NCI-H524 treated with DMSO at 0.1 percent for 48 hours (cell line): Measurements from ENCODE around the gene ARHGAP24.

Source experiments
- DNase-seq: peaks from one replicate; lab custom pipeline; 2025; lab: John Stamatoyannopoulos, UW

ARHGAP24 gene

DNA sequence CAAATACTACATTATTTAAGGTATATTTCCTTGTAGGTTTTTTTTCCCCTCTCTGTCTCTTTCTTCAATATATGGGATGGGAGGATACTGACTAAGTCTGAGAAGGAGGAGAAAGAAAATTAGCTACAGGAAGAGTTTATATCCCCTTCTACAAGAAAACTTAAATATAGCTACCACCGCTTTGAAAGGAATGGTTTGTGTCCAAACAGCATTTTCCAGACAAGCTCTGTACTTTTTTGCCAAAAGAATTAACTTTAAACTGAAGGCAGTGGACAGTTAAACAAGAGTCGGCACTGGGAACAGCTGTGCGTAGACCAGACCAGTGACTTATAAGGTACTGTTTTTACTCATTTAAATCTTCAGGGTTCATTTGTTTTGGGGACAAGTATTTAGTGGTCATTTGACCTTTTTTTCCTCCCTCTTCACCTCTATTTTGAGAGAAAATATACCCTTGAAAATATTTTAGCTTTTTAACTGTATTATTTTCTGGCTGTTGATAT is 303.7 kb downstream of the ARHGAP24 start:
- DNase-seq, result no peak

- DNase-seq, result no peak
Observed at GRCh38 chr4:85779165-85779564, 304.2 kb downstream of the ARHGAP24 start.

GRCh38 chr4:85780664-85781063 is 305.7 kb downstream of the ARHGAP24 start:
- no peak for DNase-seq

DNA sequence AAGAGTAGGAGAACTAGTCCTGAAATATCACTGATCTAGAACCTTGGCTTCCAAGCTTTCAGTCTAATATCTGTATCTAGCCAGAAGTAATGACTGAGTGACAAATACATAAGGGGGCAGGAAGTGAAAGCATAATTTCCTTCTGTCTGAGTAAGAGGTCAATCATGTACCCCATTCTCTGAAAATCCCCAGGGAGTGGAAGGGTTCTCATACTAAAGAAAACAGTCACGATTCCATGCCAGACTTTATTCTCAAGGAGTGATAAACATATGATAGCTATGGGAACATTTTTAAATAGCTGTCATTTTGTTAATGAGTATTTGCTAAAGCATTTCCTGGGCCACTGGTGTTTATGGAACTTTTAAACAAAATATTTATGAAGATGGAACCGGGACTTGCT is 308.5 kb downstream of the ARHGAP24 start:
- DNase-seq, result no peak

DNA sequence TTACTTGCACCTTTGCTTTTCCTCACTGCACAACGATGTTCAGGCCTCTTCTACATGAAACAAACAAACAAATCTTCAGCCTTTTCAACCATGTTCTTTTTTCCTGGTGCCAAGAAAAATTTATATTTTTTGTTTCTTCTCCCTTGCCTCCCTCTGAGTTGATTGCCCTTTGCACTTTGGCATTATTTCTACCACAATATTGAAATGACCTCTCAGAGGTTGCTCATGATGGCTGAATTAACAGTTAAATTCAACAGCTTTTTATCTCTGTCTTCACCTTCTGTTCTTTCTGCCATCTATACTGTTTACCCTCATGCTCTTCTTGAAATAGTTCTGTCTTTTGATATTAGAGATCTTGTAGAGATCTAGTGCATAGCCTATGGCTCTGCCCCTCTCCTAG is 308.9 kb downstream of the ARHGAP24 start:
- no peak for DNase-seq

- no peak for DNase-seq
Observed at GRCh38 chr4:85784348-85784747, 309.4 kb downstream of the ARHGAP24 start.

DNA sequence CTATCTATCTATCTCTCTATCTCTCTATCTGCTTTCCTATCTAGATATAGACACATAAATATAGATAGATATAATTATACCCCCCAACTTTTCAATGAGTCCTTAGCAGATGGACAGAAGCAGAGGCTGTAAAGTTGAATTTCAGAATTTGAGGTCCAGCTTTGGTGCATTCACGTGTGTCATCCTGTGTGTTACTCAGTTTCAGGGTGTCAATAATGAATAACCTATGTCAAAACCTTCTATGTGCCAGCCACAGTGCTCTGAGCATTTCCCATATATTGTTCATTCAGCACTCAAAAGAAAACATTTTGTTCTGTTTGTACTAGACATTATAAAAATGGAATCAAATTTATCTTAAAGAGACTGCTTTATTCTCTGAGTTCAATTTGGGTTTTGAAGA is 310.0 kb downstream of the ARHGAP24 start:
- DNase-seq, result no peak

- DNase-seq, result no peak
Observed at GRCh38 chr4:85787133-85787532, 312.2 kb downstream of the ARHGAP24 start.

GRCh38 chr4:85788604-85789003 is 313.7 kb downstream of the ARHGAP24 start:
- DNase-seq, result no peak

GRCh38 chr4:85789241-85789640 is 314.3 kb downstream of the ARHGAP24 start:
- no peak for DNase-seq

GRCh38 chr4:85790582-85790981 is 315.6 kb downstream of the ARHGAP24 start:
- DNase-seq, result no peak

GRCh38 chr4:85792376-85793232 is 317.7 kb downstream of the ARHGAP24 start:
- no peak for DNase-seq

DNA sequence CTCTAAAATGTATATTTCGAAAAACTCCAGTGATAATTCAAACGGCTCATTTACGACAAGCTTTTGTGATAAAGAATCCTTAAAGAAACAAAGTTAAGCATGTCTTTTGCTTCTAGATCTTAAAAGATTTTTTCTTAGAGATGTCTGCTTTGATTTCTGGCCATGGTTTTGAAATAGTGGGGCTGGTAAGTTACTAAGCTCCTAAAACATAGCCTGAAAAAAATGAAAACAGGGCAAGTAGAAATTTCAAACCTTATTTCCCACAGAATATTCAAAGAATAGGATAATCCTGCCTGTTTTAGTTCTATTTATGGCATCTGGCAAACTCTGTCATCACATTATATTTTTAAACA is 318.3 kb downstream of the ARHGAP24 start:
- no peak for DNase-seq

- no peak for DNase-seq
Observed at GRCh38 chr4:85798012-85798770, 323.2 kb downstream of the ARHGAP24 start.

GRCh38 chr4:85803856-85804255 is 328.9 kb downstream of the ARHGAP24 start:
- no peak for DNase-seq

GRCh38 chr4:85805891-85806290 is 330.9 kb downstream of the ARHGAP24 start:
- no peak for DNase-seq

DNA sequence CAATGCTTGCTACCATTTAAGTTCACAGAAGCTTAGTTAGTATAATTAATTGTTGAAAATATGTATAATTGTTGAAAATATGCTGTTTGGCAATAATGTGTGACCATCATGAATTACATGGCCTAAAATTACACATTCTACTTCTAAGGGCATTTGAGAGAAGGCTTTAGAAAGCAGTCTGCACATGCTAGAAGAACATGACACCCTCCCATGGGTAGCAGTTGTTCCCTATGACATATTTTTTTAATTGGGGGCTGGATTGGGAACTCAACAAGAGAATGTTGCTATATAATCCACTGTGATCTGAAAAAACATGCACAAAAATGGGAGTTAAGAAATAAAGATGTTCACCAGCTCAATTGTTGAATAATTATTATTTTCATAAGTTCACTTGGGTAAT is 331.4 kb downstream of the ARHGAP24 start:
- no peak for DNase-seq

- DNase-seq, result no peak
Observed at GRCh38 chr4:85807247-85807950, 332.4 kb downstream of the ARHGAP24 start.

DNA sequence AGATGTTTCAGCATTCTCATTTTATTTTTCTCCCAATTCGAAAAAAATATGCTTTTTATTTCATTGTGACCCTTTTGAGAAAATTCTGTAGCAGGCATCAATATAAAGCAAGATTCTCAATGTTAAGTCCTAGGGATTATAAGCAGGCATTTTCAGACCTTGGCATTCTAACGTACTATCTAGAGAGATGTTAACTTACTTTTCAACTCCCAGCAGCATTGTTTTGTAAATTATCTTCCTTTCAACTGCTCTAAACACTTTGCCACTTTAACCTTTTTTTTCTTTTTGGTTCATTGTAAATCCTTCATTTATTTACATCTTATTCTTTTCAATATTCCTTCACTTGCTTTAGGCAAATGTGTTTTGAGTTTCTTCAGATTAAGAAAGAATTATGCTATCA is 333.2 kb downstream of the ARHGAP24 start:
- DNase-seq, result no peak

- DNase-seq, result no peak
Observed at GRCh38 chr4:85808864-85809263, 333.9 kb downstream of the ARHGAP24 start.

GRCh38 chr4:85812776-85813175 is 337.8 kb downstream of the ARHGAP24 start:
- DNase-seq, result no peak

DNA sequence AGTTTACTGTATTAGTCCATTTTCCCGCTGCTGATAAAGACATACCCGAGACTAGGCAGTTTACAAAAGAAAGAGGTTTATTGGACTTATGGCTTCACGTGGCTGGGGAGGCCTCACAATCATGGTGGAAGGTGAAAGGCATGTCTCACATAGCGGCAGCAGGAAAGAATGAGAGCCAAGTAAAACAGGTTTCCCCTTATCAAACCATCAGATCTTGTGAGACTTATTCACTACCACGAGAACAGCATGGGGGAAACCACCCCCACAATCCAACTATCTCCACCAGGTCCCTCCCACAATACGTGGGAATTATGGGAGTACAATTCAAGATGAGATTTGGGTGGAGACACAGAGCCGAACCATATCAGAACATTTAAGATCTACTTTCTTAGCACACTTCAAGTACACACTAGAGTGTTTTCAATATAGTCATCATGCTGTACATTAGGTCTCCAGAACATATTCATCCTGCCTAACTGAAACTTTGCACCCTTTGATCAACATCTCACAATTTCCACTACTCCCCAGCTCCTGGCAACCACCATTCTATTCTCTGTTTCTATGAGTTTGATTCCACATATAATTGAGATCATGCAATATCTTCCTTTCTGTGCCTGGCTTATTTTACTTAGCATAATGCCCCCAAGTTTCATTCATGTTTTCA is 341.0 kb downstream of the ARHGAP24 start:
- no peak for DNase-seq
